Esophagus squamous epithelium (tissue), 4 donors: ENCODE data around the gene GIN1.

Source experiments
- CTCF ChIP-seq, 6 experiments: fragments of 450-650 bp in 4 of 6; fragments of 200-600 bp in 2 of 6; sonication (generic) in 2 of 6; IDR thresholded peaks; one replicate each; pipeline ENCODE4 v1.5.1; 2016 to 2019; ENCODE audit warnings: antibody characterized with exemption in 6 of 6, mild to moderate bottlenecking in 4 of 6, moderate library complexity in 4 of 6
- POLR2A ChIP-seq, 4 donors: fragments of 450-650 bp; IDR thresholded peaks; one replicate each; pipeline ENCODE4 v1.6.1; 2017; ENCODE audit warnings: antibody characterized with exemption in 4 of 4, mild to moderate bottlenecking in 4 of 4, moderate library complexity in 3 of 4

GRCh38 chr5:103037673-103038455, 82.1 kb downstream of the GIN1 start:
- TF ChIP-seq POLR2A (IDR thresholded peaks at IDR 0.05) (no peak), CTCF (IDR thresholded peaks at IDR 0.05) (no peak)
